SKM-1 (cell line): ENCODE measurements around the gene PIN4.
"Not testable (repeated sequence)": the region's sequence is repeated elsewhere in the genome, so short reads cannot be mapped to it uniquely, and the experiment has no call there.

ENCODE experiments used
- DNase-seq: peaks from one replicate; lab custom pipeline; 2025; ENCODE audit not compliant: unreplicated experiment; lab: John Stamatoyannopoulos, UW

PIN4 gene

GRCh38 chrX:72201836-72202536, 20.4 kb downstream of the PIN4 start:
- DNase-seq: no peak

- DNase-seq: no peak
Measured at GRCh38 chrX:72202792-72203401, 21.3 kb downstream of the PIN4 start.

DNA sequence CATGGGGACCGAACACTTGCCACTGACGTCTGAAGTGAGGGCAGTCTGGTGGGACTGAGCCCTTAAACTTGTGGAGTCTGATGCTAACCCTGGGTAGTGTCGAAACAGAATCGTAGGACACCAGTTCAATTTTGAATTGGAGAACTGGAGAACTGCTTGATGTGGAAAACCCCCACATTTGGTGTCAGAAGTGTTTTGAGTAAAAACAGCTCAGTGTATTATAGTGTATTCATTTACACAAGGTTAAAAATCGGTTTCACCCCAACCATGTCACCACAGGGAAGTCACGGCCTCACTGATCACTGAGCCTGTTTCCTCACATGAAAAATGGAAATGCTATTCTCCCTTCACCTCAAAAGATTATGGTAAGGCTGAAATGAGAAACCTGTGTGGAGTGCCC, 21.9 kb downstream of the PIN4 start:
- no peak for DNase-seq

GRCh38 chrX:72205706-72206105, 24.1 kb downstream of the PIN4 start:
- DNase-seq: no peak

- no peak for DNase-seq
Measured at GRCh38 chrX:72207366-72207765, 25.8 kb downstream of the PIN4 start.

DNA sequence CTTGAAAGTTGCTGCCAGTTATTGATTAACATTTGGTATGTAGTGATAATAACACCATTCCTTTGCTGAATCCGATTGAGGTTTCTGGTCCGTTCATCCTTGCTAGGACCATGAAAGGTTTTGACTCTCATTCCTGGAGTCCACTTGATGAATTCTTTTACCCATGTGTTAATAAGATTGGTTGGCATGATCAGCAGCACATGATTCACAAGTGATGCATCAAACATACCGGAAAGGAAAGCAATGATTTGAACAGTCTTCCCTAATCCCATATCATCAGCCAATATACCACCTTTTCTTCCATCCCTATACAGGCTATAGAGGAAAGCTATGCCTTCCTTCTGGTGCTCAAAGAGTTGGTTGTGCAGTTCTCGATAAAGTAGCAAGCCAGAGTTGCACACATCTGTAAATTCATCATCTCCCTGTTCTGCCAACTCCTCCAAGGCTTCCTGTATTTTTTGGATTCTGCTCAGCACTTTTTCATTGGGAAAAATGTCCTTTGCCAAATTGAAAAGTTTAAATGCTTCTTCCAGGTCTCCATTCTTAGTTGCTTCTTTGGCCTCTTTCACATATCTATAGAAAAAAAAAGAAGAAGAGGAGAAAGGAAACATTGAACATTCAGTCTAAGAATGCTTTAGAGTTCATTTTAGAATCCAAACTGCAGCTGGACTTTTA, 26.7 kb downstream of the PIN4 start:
- DNase-seq: no peak

- DNase-seq: no peak
Measured at GRCh38 chrX:72216973-72217372, 35.4 kb downstream of the PIN4 start.

DNA sequence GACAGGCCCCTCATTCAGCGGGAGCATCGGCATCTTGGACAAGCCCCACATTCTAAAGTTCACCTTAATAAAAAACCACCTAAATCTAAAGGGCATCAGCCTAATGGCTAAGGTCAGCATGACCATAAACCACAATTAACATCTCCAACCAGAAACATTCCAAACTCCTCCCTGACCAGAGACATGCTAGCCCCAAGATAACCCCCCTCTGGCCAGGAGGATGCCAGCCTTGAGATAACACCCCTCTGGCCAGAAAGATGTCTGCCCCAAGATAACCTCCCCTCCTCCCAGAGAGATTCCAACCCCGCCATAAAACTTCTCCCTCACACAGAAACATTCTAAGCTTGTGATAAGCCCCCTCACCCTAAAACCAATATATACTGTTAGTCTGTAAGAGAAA, 38.8 kb downstream of the PIN4 start:
- not testable (repeated sequence) for DNase-seq

- no peak for DNase-seq
Measured at GRCh38 chrX:72230290-72230689, 48.7 kb downstream of the PIN4 start.

DNA sequence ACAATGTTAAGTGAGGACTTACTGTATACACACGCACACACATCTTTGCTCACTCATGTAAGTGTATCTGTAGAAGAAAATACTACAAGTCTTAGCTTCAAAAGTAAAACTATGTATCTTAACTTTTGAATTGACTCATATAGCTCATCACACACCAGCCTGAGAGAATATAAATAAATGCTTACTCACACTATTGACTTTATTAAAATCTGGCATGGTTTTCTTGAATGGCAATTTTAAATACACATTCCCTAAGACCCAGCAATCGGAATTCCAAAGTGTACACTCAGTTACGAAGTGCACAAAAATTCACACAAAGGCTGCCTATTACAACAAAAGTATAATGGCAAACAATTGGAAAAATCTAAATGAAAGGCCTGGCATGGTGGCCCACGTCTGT, 55.3 kb downstream of the PIN4 start:
- no peak for DNase-seq

GRCh38 chrX:72238183-72238582, 56.6 kb downstream of the PIN4 start:
- no peak for DNase-seq

DNA sequence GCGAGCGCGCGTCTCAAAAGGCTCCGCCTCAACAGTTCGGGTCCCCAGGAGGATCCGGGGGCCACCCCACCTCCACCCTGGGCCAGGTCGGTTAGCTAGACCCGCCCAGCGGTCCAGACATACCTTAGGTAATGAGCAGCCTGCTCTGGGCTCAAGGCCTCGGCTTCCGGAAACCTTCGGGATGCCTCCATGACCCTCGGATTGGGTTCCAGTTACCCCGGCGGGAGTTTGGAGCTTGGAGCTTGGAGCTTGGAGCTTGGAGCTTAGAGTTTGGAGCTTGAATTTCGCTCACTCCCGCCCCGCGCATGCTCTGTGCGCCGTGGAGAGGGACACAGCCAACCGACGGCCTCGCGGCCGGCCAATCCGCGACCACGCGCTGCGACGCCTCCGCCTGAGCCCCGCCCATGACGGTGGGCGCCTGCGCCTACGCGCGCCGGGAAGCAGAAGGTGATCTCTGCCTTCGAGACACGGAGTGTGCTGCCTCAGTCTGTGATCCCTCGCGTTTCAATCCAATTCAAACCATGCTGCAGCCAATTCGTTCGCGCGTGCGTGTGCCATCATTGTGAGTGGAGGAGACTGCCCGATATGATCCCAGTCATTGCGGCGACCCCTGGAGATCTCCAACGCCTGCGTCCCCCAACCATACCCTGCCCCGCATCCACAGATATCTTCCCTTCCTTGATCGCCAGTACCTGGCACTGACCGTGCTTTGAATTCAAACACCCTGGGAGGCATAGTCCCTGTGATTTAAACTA, 57.3 kb downstream of the PIN4 start, which contains the start of gene ERCC6L:
TSS of gene ERCC6L (minus strand) at position 307 of the 755 bp plus-strand sequence. CDS start at position 191, 116 bp downstream.
- DNase-seq: peak; percentile 20

GRCh38 chrX:72240976-72241375, 59.4 kb downstream of the PIN4 start:
- no peak for DNase-seq

GRCh38 chrX:72243472-72243871, 61.9 kb downstream of the PIN4 start:
- DNase-seq: no peak

DNA sequence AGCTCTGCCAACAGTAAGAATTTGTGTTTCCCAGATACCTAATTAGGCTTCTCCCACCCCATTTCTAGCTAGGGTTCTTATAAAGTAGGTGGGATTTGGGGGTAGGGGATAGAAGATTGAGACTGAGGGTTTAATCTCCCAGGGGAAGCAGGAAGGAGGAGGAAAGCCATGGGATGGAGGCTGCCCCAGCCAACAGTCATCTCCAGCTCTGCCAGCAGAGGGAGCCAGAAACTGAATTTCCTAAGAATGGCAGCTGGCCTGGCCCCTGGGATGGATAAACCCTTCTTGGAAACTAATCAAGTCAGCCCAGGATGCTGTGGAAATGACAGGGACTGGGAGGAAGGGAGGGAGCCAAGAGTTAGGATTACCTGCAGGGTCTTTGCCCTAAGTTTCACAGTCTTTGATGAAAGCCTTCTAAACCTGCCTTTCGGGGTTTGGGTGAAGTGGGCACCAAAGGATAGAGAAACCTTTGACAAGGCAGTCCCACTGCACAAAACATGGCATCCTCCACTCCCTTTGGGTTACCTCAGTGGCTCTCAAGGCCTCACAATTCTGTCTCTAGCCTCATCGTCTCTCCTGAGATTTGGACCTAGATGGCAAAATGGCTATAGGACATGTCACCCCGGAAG, 64.0 kb downstream of the PIN4 start:
- no peak for DNase-seq

- no peak for DNase-seq
Measured at GRCh38 chrX:72247206-72247942, 65.8 kb downstream of the PIN4 start.
